Spleen (tissue), 7 donors: ENCODE results near the gene PXT1.
"Not testable (repeated sequence)": the region's sequence is repeated elsewhere in the genome, so short reads cannot be mapped to it uniquely, and the experiment has no call there.

ENCODE experiments used
- POLR2A ChIP-seq, 3 donors: fragments of 450-650 bp; IDR thresholded peaks; one replicate each; pipeline ENCODE4 v1.5.1; 2017; ENCODE audit warnings: antibody characterized with exemption in 3 of 3, mild to moderate bottlenecking in 1 of 3
- POLR2AphosphoS5 ChIP-seq, 3 donors: sonication (generic); formaldehyde crosslinking; IDR thresholded peaks; one replicate each; pipeline ENCODE4 v1.5.1; 2017; ENCODE audit warnings: antibody characterized with exemption in 3 of 3
- TF ChIP-seq, protein P1 (sequence below), 11 experiments: fragments of 200-600 bp in 7 of 11; fragments of 450-650 bp in 4 of 11; sonication (generic) in 4 of 11; IDR thresholded peaks in 8 of 11; conservative IDR thresholded peaks in 3 of 11; 1 replicate in 7 of 11; 2 replicates in 4 of 11; pipeline versions ENCODE4 v1.4.0 to v1.8.0; 2016 to 2021; ENCODE audit warnings: antibody characterized with exemption in 11 of 11, inconsistent platforms in 4 of 11, mild to moderate bottlenecking in 1 of 11
- donor health status: DM: no; HTN: no; CAD: no; lungs with moderate emphysema.
- donor health status: DM: no; HTN: no; CAD: no.
- donor health status: DM: no; HTN: no; CAD: no.

DNA sequence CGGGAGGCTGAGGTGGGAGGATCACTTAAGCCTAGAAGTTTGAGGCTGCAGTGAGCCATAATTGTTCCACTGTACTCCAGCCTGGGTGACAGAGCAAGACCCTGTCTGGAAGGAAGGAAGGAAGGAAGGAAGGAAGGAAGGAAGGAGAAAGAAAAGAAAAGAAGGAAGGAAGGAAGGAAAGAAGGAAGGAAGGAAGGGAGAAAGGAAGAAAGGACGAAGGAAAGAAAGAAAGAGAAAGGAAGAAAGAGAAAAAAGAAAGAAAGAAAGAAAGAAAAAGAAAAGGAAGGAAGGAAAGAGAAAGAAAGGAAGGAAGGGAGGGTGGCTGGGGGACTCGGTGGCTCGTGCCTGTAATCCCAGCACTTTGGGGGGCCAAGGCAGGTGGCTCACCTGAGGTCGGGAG lies 32.9 kb downstream of the PXT1 start:
- TF ChIP-seq, protein P1, sequence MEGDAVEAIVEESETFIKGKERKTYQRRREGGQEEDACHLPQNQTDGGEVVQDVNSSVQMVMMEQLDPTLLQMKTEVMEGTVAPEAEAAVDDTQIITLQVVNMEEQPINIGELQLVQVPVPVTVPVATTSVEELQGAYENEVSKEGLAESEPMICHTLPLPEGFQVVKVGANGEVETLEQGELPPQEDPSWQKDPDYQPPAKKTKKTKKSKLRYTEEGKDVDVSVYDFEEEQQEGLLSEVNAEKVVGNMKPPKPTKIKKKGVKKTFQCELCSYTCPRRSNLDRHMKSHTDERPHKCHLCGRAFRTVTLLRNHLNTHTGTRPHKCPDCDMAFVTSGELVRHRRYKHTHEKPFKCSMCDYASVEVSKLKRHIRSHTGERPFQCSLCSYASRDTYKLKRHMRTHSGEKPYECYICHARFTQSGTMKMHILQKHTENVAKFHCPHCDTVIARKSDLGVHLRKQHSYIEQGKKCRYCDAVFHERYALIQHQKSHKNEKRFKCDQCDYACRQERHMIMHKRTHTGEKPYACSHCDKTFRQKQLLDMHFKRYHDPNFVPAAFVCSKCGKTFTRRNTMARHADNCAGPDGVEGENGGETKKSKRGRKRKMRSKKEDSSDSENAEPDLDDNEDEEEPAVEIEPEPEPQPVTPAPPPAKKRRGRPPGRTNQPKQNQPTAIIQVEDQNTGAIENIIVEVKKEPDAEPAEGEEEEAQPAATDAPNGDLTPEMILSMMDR (IDR thresholded peaks at IDR 0.05 in 8 of 11, conservative IDR thresholded peaks at IDR 0.05 in 3 of 11): not testable (repeated sequence)
- not testable (repeated sequence) for TF ChIP-seq POLR2AphosphoS5, POLR2A (IDR thresholded peaks at IDR 0.05)
